Stomach smooth muscle (tissue), 2 donors: ENCODE results near the gene MCRIP2.

ENCODE experiments used
- H3K27ac ChIP-seq: one replicate; pipeline ENCODE4 v1.7.0; 2013; ENCODE audit warnings: mild to moderate bottlenecking, low read length, inconsistent platforms
- H3K27me3 ChIP-seq, 2 donors: one replicate each; pipeline ENCODE4 v1.7.0; 2013; ENCODE audit warnings: low read length in 2 of 2; ENCODE audit not compliant: insufficient read depth in 2 of 2, control insufficient read depth in 1 of 2
- H3K36me3 ChIP-seq, 2 donors: one replicate each; pipeline ENCODE4 v1.7.0; 2013; ENCODE audit warnings: low read length in 2 of 2; ENCODE audit not compliant: control insufficient read depth in 2 of 2, insufficient read depth in 2 of 2
- H3K4me1 ChIP-seq: one replicate; pipeline ENCODE4 v1.7.0; 2013; ENCODE audit warnings: low read length; ENCODE audit not compliant: control insufficient read depth, insufficient read depth
- H3K4me3 ChIP-seq, 2 donors: one replicate each; pipeline ENCODE4 v1.7.0; 2013; ENCODE audit warnings: low read length in 2 of 2
- H3K9ac ChIP-seq, 2 donors: one replicate each; pipeline ENCODE4 v1.7.0; 2013; ENCODE audit warnings: low read length in 2 of 2, mild to moderate bottlenecking in 1 of 2
- H3K9me3 ChIP-seq, 2 donors: one replicate each; pipeline ENCODE4 v1.7.0; 2013; ENCODE audit warnings: low read length in 2 of 2; ENCODE audit not compliant: control insufficient read depth in 2 of 2
- donor health status: healthy.
- donor health status: Pancreatic carcinoma.

The MCRIP2 gene

DNA sequence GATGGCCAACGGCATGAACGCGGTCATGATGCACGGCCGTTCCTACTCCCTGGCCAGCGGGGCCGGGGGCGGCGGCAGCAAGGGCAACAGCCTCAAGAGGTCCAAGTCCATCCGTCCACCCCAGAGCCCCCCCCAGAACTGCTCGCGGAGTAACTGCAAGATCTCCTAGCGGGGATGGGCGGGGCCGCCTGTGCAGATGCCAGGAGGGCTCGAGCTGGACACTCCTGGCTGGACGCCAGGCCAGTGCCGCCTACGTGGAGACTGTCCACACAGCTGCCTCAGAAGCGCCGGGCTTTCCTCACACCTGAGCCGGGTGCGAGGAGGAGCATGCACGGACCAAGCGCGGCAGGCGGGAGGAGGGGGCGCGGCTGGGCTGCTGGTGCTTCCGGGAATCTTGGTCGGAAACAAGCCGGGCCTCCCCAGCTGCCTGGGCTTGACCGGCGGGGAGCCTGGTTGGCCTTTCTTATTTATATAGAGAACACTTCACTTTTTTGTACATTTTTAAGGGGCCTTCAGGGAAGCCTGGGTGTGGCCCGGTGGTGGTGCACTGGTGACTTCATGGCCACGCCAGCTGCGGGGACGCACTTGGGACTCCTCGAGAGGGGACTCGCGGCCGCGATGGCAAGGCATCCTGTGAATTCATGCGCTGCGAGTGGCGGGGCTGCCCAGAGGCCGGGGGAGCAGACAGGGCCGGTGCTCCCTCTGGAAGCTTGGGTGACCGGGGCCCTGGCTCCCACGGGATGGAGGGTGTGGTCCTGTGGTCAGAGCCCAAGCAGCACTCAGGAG is 14.0 kb upstream of the MCRIP2 start:
- no peaks in the 10 kb centered on the region for H3K9me3 ChIP-seq
- H3K27ac ChIP-seq, result no peak overlapping the region
- peaks cover 2 to 6% of the 10 kb centered on the region in 2 donors for H3K27me3 ChIP-seq
- H3K36me3 ChIP-seq, result peaks cover 0 to 4% of the 10 kb centered on the region in 2 donors
- H3K4me1 ChIP-seq, result peaks cover 14% of the 10 kb centered on the region
- no peak overlapping the region for H3K4me3 ChIP-seq
- H3K9ac ChIP-seq, result no peak overlapping the region

GRCh38 chr16:628321-629061 is 13.1 kb upstream of the MCRIP2 start:
- Histone ChIP-seq H3K27ac (no peak overlapping the region), H3K4me3 (no peak overlapping the region), H3K9me3 (no peaks in the 10 kb centered on the region), H3K27me3 (peaks cover 2 to 6% of the 10 kb centered on the region in 2 donors), H3K9ac (no peak overlapping the region), H3K36me3 (peaks cover 0 to 4% of the 10 kb centered on the region in 2 donors), H3K4me1 (peaks cover 14% of the 10 kb centered on the region)

GRCh38 chr16:629185-629832 is 12.3 kb upstream of the MCRIP2 start:
- no peak overlapping the region for H3K4me3 ChIP-seq
- H3K9ac ChIP-seq, result no peak overlapping the region
- H3K27ac ChIP-seq, result no peak overlapping the region
- H3K27me3 ChIP-seq, result peaks cover 2 to 6% of the 10 kb centered on the region in 2 donors
- peaks cover 0 to 4% of the 10 kb centered on the region in 2 donors for H3K36me3 ChIP-seq
- no peaks in the 10 kb centered on the region for H3K9me3 ChIP-seq
- H3K4me1 ChIP-seq, result peaks cover 14% of the 10 kb centered on the region

- no peak overlapping the region for H3K27ac ChIP-seq
Observed at GRCh38 chr16:629833-630248, 11.8 kb upstream of the MCRIP2 start.

DNA sequence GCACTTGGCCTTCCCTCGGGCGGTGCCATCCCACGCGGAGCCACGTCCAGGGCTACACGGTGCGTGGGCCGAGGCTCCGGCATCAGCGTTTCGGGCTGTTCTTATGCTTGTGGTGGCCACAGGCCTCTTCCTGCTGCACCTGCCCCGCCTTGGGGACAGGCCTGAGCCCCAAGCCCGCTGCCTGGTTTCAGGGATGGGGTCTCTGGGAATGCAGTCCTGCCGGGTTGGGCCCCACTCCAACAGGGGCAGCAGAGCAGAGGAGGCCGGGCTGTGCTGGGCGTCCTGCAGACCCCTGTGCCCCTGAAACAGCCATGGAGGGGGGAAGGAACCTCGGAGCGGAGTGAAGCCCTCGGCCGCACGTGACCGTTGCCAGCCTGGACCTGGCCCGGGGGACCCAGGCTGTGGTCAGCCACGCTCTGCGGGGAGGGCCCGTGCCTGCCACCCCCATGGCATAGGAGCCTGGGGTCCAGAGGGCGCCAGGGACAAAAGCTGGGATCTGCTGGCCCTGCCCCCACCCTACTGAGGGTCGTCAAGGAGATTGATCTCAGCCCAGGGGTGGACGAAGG is 11.3 kb upstream of the MCRIP2 start:
- H3K27me3 ChIP-seq, result peaks cover 2 to 6% of the 10 kb centered on the region in 2 donors
- no peaks in the 10 kb centered on the region for H3K9me3 ChIP-seq
- peaks cover 22% of the 10 kb centered on the region for H3K4me1 ChIP-seq
- H3K9ac ChIP-seq, result no peak overlapping the region
- no peak overlapping the region for H3K4me3 ChIP-seq
- no peak overlapping the region for H3K27ac ChIP-seq
- peaks cover 0 to 4% of the 10 kb centered on the region in 2 donors for H3K36me3 ChIP-seq

More at GRCh38 chr16:629833-630248, 11.8 kb upstream of the MCRIP2 start:
- Histone ChIP-seq H3K9ac (no peak overlapping the region), H3K4me3 (no peak overlapping the region), H3K4me1 (peaks cover 17% of the 10 kb centered on the region), H3K9me3 (no peaks in the 10 kb centered on the region), H3K36me3 (peaks cover 0 to 4% of the 10 kb centered on the region in 2 donors), H3K27me3 (peaks cover 2 to 6% of the 10 kb centered on the region in 2 donors)

DNA sequence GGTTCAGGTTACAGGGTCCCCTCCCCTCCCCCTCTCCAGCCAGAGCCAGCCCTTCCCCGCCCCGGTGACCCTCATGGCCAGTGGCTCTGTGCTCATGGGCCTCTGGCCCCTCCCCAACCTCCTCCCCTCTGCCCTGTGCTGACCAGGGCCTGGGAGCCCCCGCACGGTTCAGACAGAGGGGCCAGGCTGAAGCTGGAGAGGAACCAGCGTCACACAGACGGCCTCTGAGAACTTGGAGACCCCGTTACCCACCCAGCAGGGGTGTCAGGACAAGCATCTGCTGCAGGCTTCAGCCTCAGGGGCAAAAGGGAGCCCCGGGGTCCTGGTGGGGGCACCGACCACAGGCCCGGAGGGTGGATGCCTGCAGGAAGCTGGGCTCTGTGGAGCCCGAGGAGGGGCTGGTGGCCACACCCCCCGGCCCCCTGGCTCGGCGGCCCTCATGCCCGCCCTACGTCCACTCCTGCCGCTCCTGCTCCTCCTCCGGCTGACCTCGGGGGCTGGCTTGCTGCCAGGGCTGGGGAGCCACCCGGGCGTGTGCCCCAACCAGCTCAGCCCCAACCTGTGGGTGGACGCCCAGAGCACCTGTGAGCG is 10.7 kb upstream of the MCRIP2 start, which contains the start of gene WFIKKN1:
Gene WFIKKN1, plus strand, starts transcription at position 171 of the 591 bp plus-strand sequence. Its CDS starts 269 bp downstream, at position 440.
- Histone ChIP-seq H3K9ac (no peak within 1 kb of the TSS), H3K4me3 (no peak within 1 kb of the TSS), H3K27ac (no peak within 1 kb of the TSS), H3K4me1 (peaks cover 25% of the 10 kb centered on the region), H3K27me3 (peaks cover 2 to 6% of the 10 kb centered on the region in 2 donors), H3K9me3 (no peaks in the 10 kb centered on the region), H3K36me3 (peaks cover 0 to 4% of the 10 kb centered on the region in 2 donors)

DNA sequence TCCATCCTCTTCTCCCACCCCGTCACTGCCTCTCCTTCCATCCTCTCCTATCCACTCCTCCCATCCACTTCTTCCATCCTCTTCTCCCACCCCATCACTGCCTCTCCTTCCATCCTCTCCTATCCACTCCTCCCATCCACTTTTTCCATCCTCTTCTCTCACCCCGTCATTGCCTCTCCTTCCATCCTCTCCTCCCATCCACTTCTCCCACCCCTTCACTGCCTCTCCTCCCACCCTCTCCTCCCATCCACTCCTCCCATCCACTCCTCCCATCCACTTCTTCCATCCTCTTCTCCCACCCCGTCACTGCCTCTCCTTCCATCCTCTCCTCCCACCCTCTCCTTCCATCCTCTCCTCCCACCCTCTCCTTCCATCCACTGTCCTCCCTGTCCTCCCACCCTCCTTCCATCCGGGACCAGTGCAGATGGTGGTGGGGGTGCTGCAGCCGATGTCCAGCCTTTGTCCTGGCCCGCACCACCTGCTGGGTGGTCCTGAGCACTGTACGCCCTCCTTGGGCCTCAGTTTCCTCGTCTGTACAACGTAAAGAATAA is 9.7 kb upstream of the MCRIP2 start:
- H3K27ac ChIP-seq, result no peak overlapping the region
- H3K4me1 ChIP-seq, result peaks cover 25% of the 10 kb centered on the region
- H3K27me3 ChIP-seq, result peaks cover 2 to 6% of the 10 kb centered on the region in 2 donors
- peaks cover 0 to 2% of the 10 kb centered on the region in 2 donors for H3K36me3 ChIP-seq
- H3K9ac ChIP-seq, result no peak overlapping the region
- no peaks in the 10 kb centered on the region for H3K9me3 ChIP-seq
- H3K4me3 ChIP-seq, result no peak overlapping the region

DNA sequence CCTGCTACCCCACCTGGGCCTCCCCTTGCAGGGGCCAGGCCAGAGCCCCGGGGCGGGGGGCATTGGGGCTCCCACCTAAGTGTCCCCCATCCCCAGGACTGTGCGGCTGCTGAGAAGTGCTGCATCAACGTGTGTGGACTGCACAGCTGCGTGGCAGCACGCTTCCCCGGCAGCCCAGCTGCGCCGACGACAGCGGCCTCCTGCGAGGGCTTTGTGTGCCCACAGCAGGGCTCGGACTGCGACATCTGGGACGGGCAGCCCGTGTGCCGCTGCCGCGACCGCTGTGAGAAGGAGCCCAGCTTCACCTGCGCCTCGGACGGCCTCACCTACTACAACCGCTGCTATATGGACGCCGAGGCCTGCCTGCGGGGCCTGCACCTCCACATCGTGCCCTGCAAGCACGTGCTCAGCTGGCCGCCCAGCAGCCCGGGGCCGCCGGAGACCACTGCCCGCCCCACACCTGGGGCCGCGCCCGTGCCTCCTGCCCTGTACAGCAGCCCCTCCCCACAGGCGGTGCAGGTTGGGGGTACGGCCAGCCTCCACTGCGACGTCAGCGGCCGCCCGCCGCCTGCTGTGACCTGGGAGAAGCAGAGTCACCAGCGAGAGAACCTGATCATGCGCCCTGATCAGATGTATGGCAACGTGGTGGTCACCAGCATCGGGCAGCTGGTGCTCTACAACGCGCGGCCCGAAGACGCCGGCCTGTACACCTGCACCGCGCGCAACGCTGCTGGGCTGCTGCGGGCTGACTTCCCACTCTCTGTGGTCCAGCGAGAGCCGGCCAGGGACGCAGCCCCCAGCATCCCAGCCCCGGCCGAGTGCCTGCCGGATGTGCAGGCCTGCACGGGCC is 8.9 kb upstream of the MCRIP2 start:
- peaks cover 2 to 6% of the 10 kb centered on the region in 2 donors for H3K27me3 ChIP-seq
- no peaks in the 10 kb centered on the region for H3K9me3 ChIP-seq
- H3K27ac ChIP-seq, result no peak overlapping the region
- peaks cover 31% of the 10 kb centered on the region for H3K4me1 ChIP-seq
- H3K36me3 ChIP-seq, result peaks cover 0 to 2% of the 10 kb centered on the region in 2 donors
- no peak overlapping the region for H3K4me3 ChIP-seq
- no peak overlapping the region for H3K9ac ChIP-seq

GRCh38 chr16:633336-634050 is 8.1 kb upstream of the MCRIP2 start:
- Histone ChIP-seq H3K4me1 (peaks cover 36% of the 10 kb centered on the region), H3K27me3 (peaks cover 2 to 6% of the 10 kb centered on the region in 2 donors), H3K4me3 (no peak overlapping the region), H3K36me3 (no peaks in the 10 kb centered on the region), H3K27ac (no peak overlapping the region), H3K9me3 (no peaks in the 10 kb centered on the region), H3K9ac (no peak overlapping the region)
